ENCODE measurements around the gene OR51Q1.

Gene OR51Q1

GRCh38 chr11:5421811-5422210 lies at the start of gene OR51Q1:
Gene OR51Q1 (plus strand): TSS chr11:5422111. CDS start chr11:5422201, 90 bp downstream.
- no peak for DNase-seq (ENCODE audit: low read depth)

- DNase-seq (ENCODE audit: low read depth): no peak
Measured at GRCh38 chr11:5380740-5381342, 41.1 kb upstream of the OR51Q1 start.

- no peak for DNase-seq (ENCODE audit: low read depth)
Measured at GRCh38 chr11:5383576-5383975, 38.3 kb upstream of the OR51Q1 start, which contains the start of gene OR51M1. Gene OR51M1 (plus strand): TSS chr11:5383812. CDS start chr11:5389399, 5,587 bp downstream.

- no peak for DNase-seq (ENCODE audit: low read depth)
Measured at GRCh38 chr11:5384335-5384734, 37.6 kb upstream of the OR51Q1 start.

- DNase-seq (ENCODE audit: low read depth): no peak
Measured at GRCh38 chr11:5390210-5390609, 31.7 kb upstream of the OR51Q1 start.

- no peak for DNase-seq (ENCODE audit: low read depth)
Measured at GRCh38 chr11:5394091-5394490, 27.8 kb upstream of the OR51Q1 start.

GRCh38 chr11:5398936-5399335 lies 23.0 kb upstream of the OR51Q1 start:
- no peak for DNase-seq (ENCODE audit: low read depth)

- DNase-seq (ENCODE audit: low read depth): no peak
Measured at GRCh38 chr11:5405173-5405572, 16.7 kb upstream of the OR51Q1 start.

GRCh38 chr11:5420993-5421392 lies 918 bp upstream of the OR51Q1 start:
- no peak for DNase-seq (ENCODE audit: low read depth)

- DNase-seq (ENCODE audit: low read depth): no peak
Measured at GRCh38 chr11:5423131-5423530, 1.2 kb downstream of the OR51Q1 start.

GRCh38 chr11:5441414-5441813 lies 19.5 kb downstream of the OR51Q1 start, which contains the start of gene OR51I1:
Gene OR51I1 (minus strand): TSS chr11:5441514. CDS start chr11:5441514, 0 bp downstream.
- DNase-seq (ENCODE audit: low read depth): no peak

- no peak for DNase-seq (ENCODE audit: low read depth)
Measured at GRCh38 chr11:5443835-5444393, 22.0 kb downstream of the OR51Q1 start.

GRCh38 chr11:5449023-5449422 lies 27.1 kb downstream of the OR51Q1 start, which contains the start of gene OR51I2:
Gene OR51I2 (plus strand): TSS chr11:5449323. CDS start chr11:5453489, 4,166 bp downstream.
- no peak for DNase-seq (ENCODE audit: low read depth)

GRCh38 chr11:5449432-5449831 lies 27.5 kb downstream of the OR51Q1 start:
- DNase-seq (ENCODE audit: low read depth): no peak

GRCh38 chr11:5460983-5461621 lies 39.2 kb downstream of the OR51Q1 start:
- no peak for DNase-seq (ENCODE audit: low read depth)

- no peak for DNase-seq (ENCODE audit: low read depth)
Measured at GRCh38 chr11:5467527-5467926, 45.6 kb downstream of the OR51Q1 start.

Measured in GM04503 (cell line).